ENCODE measurements around the gene SHC4. TPM values are rescaled to one million over a fixed set of nuclear protein-coding genes. Genes with fewer than 3 reads are reported as not detected.

The SHC4 gene
- total and polyA plus RNA-seq, 9 of the 15 experiments (the other 6 are each of a cell fraction or from before 2014, with no cell fraction given): 0.43 to 1.2 (median 0.67) TPM

DNA sequence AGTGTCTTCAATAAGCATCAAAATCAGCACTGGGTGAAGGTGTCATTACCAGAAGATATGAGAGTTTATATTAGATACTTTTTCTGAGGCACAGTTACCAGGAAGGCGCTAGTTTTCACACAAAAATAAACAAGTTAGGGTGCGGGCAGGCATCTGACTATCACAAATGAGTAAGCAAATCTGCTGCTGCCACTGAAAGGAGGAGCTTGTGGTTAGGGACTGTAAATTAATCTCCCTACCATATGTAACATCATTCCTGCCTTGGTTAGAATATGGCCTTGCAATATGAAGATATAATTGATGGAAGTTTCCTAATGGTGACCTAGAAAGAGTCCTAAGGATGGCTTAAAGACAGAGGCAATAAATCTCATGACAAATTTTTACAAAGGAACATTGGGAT lies 105.3 kb downstream of the SHC4 start (continued):
- TF ChIP-seq, protein P1, sequence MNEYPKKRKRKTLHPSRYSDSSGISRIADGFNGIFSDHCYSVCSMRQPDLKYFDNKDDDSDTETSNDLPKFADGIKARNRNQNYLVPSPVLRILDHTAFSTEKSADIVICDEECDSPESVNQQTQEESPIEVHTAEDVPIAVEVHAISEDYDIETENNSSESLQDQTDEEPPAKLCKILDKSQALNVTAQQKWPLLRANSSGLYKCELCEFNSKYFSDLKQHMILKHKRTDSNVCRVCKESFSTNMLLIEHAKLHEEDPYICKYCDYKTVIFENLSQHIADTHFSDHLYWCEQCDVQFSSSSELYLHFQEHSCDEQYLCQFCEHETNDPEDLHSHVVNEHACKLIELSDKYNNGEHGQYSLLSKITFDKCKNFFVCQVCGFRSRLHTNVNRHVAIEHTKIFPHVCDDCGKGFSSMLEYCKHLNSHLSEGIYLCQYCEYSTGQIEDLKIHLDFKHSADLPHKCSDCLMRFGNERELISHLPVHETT (CRISPR knock-in tag; conservative IDR thresholded peaks at IDR 0.05 in 1 of 2, IDR thresholded peaks at IDR 0.05 in 1 of 2): peak in 1 of 2 experiments; percentile 38; a peak in 2 of 4 replicates
- TF ChIP-seq HNRNPL (IDR thresholded peaks at IDR 0.05; ENCODE audit: low read depth, low read length) (no peak), RBM17 (IDR thresholded peaks at IDR 0.05; ENCODE audit: borderline replicate concordance, low read depth, low read length) (no peak), TEAD1 (CRISPR knock-in tag; IDR thresholded peaks at IDR 0.05) (no peak), BRF1 (IDR thresholded peaks at IDR 0.05; ENCODE audit: borderline replicate concordance, extremely low read depth, insufficient read length) (no peak), ZNF263 (CRISPR knock-in tag; IDR thresholded peaks at IDR 0.05; ENCODE audit: borderline replicate concordance) (no peak), NR2C1 (IDR thresholded peaks at IDR 0.05) (no peak), NR2C1 (tag; IDR thresholded peaks at IDR 0.05) (no peak), SRSF3 (IDR thresholded peaks at IDR 0.05; ENCODE audit: insufficient read depth, low read length) (no peak), ZNF551 (CRISPR knock-in tag; IDR thresholded peaks at IDR 0.05) (no peak), YBX1 (IDR thresholded peaks at IDR 0.05) (no peak), ZKSCAN1 (IDR thresholded peaks at IDR 0.05; ENCODE audit: low read depth, low read length) (no peak), NFYB (IDR thresholded peaks at IDR 0.05; ENCODE audit: extremely low read depth, insufficient read length) (no peak)
- TF ChIP-seq, protein P2, sequence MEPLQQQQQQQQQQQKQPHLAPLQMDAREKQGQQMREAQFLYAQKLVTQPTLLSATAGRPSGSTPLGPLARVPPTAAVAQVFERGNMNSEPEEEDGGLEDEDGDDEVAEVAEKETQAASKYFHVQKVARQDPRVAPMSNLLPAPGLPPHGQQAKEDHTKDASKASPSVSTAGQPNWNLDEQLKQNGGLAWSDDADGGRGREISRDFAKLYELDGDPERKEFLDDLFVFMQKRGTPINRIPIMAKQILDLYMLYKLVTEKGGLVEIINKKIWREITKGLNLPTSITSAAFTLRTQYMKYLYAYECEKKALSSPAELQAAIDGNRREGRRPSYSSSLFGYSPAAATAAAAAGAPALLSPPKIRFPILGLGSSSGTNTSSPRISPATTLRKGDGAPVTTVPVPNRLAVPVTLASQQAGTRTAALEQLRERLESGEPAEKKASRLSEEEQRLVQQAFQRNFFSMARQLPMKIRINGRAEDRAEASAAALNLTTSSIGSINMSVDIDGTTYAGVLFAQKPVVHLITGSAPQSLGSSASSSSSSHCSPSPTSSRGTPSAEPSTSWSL (CRISPR knock-in tag; IDR thresholded peaks at IDR 0.05; ENCODE audit: borderline replicate concordance): no peak
- TF ChIP-seq, protein P3, sequence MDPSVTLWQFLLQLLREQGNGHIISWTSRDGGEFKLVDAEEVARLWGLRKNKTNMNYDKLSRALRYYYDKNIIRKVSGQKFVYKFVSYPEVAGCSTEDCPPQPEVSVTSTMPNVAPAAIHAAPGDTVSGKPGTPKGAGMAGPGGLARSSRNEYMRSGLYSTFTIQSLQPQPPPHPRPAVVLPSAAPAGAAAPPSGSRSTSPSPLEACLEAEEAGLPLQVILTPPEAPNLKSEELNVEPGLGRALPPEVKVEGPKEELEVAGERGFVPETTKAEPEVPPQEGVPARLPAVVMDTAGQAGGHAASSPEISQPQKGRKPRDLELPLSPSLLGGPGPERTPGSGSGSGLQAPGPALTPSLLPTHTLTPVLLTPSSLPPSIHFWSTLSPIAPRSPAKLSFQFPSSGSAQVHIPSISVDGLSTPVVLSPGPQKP (CRISPR knock-in tag; IDR thresholded peaks at IDR 0.05): no peak
- TF ChIP-seq, protein P4, sequence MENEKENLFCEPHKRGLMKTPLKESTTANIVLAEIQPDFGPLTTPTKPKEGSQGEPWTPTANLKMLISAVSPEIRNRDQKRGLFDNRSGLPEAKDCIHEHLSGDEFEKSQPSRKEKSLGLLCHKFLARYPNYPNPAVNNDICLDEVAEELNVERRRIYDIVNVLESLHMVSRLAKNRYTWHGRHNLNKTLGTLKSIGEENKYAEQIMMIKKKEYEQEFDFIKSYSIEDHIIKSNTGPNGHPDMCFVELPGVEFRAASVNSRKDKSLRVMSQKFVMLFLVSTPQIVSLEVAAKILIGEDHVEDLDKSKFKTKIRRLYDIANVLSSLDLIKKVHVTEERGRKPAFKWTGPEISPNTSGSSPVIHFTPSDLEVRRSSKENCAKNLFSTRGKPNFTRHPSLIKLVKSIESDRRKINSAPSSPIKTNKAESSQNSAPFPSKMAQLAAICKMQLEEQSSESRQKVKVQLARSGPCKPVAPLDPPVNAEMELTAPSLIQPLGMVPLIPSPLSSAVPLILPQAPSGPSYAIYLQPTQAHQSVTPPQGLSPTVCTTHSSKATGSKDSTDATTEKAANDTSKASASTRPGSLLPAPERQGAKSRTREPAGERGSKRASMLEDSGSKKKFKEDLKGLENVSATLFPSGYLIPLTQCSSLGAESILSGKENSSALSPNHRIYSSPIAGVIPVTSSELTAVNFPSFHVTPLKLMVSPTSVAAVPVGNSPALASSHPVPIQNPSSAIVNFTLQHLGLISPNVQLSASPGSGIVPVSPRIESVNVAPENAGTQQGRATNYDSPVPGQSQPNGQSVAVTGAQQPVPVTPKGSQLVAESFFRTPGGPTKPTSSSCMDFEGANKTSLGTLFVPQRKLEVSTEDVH (IDR thresholded peaks at IDR 0.05; ENCODE audit: low read depth, partially characterized antibody): no peak
- TF ChIP-seq, protein P5, sequence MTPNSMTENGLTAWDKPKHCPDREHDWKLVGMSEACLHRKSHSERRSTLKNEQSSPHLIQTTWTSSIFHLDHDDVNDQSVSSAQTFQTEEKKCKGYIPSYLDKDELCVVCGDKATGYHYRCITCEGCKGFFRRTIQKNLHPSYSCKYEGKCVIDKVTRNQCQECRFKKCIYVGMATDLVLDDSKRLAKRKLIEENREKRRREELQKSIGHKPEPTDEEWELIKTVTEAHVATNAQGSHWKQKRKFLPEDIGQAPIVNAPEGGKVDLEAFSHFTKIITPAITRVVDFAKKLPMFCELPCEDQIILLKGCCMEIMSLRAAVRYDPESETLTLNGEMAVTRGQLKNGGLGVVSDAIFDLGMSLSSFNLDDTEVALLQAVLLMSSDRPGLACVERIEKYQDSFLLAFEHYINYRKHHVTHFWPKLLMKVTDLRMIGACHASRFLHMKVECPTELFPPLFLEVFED (CRISPR knock-in tag; conservative IDR thresholded peaks at IDR 0.05): no peak
- TF ChIP-seq, protein P6, sequence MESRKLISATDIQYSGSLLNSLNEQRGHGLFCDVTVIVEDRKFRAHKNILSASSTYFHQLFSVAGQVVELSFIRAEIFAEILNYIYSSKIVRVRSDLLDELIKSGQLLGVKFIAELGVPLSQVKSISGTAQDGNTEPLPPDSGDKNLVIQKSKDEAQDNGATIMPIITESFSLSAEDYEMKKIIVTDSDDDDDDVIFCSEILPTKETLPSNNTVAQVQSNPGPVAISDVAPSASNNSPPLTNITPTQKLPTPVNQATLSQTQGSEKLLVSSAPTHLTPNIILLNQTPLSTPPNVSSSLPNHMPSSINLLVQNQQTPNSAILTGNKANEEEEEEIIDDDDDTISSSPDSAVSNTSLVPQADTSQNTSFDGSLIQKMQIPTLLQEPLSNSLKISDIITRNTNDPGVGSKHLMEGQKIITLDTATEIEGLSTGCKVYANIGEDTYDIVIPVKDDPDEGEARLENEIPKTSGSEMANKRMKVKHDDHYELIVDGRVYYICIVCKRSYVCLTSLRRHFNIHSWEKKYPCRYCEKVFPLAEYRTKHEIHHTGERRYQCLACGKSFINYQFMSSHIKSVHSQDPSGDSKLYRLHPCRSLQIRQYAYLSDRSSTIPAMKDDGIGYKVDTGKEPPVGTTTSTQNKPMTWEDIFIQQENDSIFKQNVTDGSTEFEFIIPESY (CRISPR knock-in tag; IDR thresholded peaks at IDR 0.05): no peak

All from K562 (cell line).